OCI-LY7 (cell line): Measurements from ENCODE around the gene NACAD. TPM values are rescaled to one million over a fixed set of nuclear protein-coding genes. Genes with fewer than 3 reads are reported as not detected.

Experiments
- BruUV-seq: library from RNA; stranded (reverse); fragments of 400-500 nt; replicated peaks from 2 replicates; lab custom pipeline; 2021; lab: Mats Ljungman, UMichigan
- CTCF ChIA-PET: fragments of 300-600 bp; sonication (Branson Sonifier 250); formaldehyde crosslinking; loops from one replicate; lab custom pipeline; 2022; ENCODE audit warnings: antibody characterized with exemption; ENCODE audit not compliant: unreplicated experiment; lab: Charles Lee
- POLR2A ChIA-PET: fragments of 300-600 bp; sonication (Branson Sonifier 250); formaldehyde crosslinking; loops from one replicate; lab custom pipeline; 2022; ENCODE audit warnings: antibody characterized with exemption; lab: Charles Lee
- DNase-seq: peaks from one replicate; pipeline ENCODE4 v3.0.0-alpha.2; 2015; ENCODE audit warnings: low spot score
- H2AFZ ChIP-seq: fragments of 200-600 bp; sonication (generic), shearing (Covaris generic); 2 replicates; pipeline ENCODE4 v1.6.1; 2014; ENCODE audit warnings: mild to moderate bottlenecking, antibody characterized with exemption, low read length, moderate library complexity
- H3K27ac ChIP-seq: fragments of 200-600 bp; sonication (generic); 2 replicates; pipeline ENCODE4 v1.5.1; 2014; ENCODE audit warnings: mixed run types, low read depth, mild to moderate bottlenecking, moderate library complexity, low read length, inconsistent platforms; ENCODE audit not compliant: poor library complexity, severe bottlenecking
- H3K36me3 ChIP-seq: fragments of 200-600 bp; sonication (generic); 2 replicates; pipeline ENCODE4 v1.6.1; 2014; ENCODE audit warnings: mild to moderate bottlenecking, antibody characterized with exemption, low read length, moderate library complexity, mixed read lengths; ENCODE audit not compliant: insufficient read depth
- H3K4me1 ChIP-seq: fragments of 200-600 bp; sonication (generic); 2 replicates; pipeline ENCODE4 v1.5.1; 2014; ENCODE audit warnings: mild to moderate bottlenecking, low read length; ENCODE audit not compliant: insufficient read depth, poor library complexity, severe bottlenecking
- H3K4me2 ChIP-seq: fragments of 200-600 bp; sonication (generic); 2 replicates; pipeline ENCODE4 v1.6.1; 2014; ENCODE audit warnings: mild to moderate bottlenecking, low read length
- H3K4me3 ChIP-seq: fragments of 200-600 bp; sonication (generic); 2 replicates; pipeline ENCODE4 v1.5.1; 2014; ENCODE audit warnings: mild to moderate bottlenecking, low read depth, low read length; ENCODE audit not compliant: poor library complexity, severe bottlenecking
- H3K79me2 ChIP-seq: fragments of 200-600 bp; sonication (generic); 2 replicates; pipeline ENCODE4 v1.6.1; 2016; ENCODE audit warnings: low read depth, mild to moderate bottlenecking, low read length, moderate library complexity, mixed read lengths; ENCODE audit not compliant: insufficient read depth
- H3K9me2 ChIP-seq: fragments of 200-600 bp; sonication (generic); 2 replicates; pipeline ENCODE4 v1.6.1; 2016; ENCODE audit warnings: mild to moderate bottlenecking, low read length, mixed read lengths; ENCODE audit not compliant: insufficient read depth
- H3K9me3 ChIP-seq: fragments of 200-600 bp; sonication (generic); 2 replicates; pipeline ENCODE4 v1.6.1; 2014; ENCODE audit warnings: mild to moderate bottlenecking, mixed run types, low read length, mixed read lengths
- H4K20me1 ChIP-seq: fragments of 200-600 bp; sonication (generic); 2 replicates; pipeline ENCODE4 v1.6.1; 2014; ENCODE audit warnings: mild to moderate bottlenecking, antibody characterized with exemption, low read length, moderate library complexity, mixed read lengths; ENCODE audit not compliant: insufficient read depth
- CTCF ChIP-seq: fragments of 200-600 bp; sonication (generic); conservative IDR thresholded peaks from 2 replicates; pipeline ENCODE4 v1.5.1; 2014; ENCODE audit warnings: mild to moderate bottlenecking, antibody characterized with exemption, low read length, moderate library complexity, mixed read lengths
- EZH2phosphoT487 ChIP-seq: fragments of 200-600 bp; sonication (generic); IDR thresholded peaks from 2 replicates; pipeline ENCODE4 v1.6.1; 2018; ENCODE audit warnings: low read depth, borderline replicate concordance, mild to moderate bottlenecking, mixed run types, antibody characterized with exemption, low read length, moderate library complexity, mixed read lengths
- intact Hi-C: fragments of 100-400 bp; cut with micrococcal nuclease; formaldehyde crosslinking; loops from one replicate; pipeline ENCODE4 v1.10.0; 2022; ENCODE audit not compliant: unreplicated experiment
- total RNA-seq, 2 experiments: library from RNA; depleted of rRNA in 1 of 2; stranded (reverse); fragments of >200 nt in 1 of 2; shearing (Covaris generic) in 1 of 2; gene quantifications; 2 replicates each; pipeline ENCODE4 v1.2.3, GENCODE V29; 2014 to 2022

The NACAD gene
- total RNA-seq, 2 experiments from 2014 or later = not detected

DNA sequence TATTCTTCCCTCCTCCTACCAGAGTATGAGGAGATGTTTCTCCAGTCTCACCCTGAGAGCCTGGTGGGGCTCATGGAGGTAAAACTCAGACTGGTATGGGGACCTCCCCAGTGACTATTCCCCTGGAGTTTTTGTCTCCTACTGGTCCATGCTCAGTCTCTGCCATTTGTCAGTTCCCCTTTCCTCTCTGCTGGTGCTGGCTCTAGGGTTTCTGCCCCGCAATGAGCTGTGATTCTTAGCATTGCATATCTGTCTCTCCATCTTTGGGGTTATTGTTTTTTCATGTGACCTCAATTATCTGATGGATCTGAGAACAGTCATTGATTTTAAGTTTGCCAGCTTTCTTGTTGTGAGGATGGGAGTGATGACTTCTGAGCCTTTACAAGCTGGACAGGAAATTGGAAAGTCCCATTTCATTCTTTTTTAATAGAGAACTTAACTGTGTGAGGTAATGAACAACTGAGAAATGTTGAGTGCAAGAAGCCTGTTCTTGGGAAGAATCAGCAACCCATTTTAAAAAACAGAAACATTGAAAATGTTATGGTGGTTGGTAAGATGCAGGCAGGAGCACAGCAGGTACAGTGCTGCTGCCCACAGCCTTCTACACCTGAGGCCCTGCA lies 26.9 kb downstream of the NACAD start:
- H3K27ac ChIP-seq = no peak overlapping the region
- H3K9me2 ChIP-seq = no peaks in the 10 kb centered on the region
- H3K4me1 ChIP-seq = no peaks in the 10 kb centered on the region
- H2AFZ ChIP-seq = no peak overlapping the region
- ChIA-PET POLR2A (no interaction called here), CTCF (no interaction called here)
- no peaks in the 10 kb centered on the region for H3K9me3 ChIP-seq
- intact Hi-C loops = no loop called here
- H3K36me3 ChIP-seq = peaks cover 80% of the 10 kb centered on the region
- TF ChIP-seq CTCF (no peak), EZH2phosphoT487 (no peak)
- H4K20me1 ChIP-seq = peaks cover 19% of the 10 kb centered on the region; the same call in 1 of the 2 replicates
- H3K79me2 ChIP-seq = peaks cover 57% of the 10 kb centered on the region
- no peak overlapping the region for H3K4me2 ChIP-seq
- no peak overlapping the region for H3K4me3 ChIP-seq
- BruUV-seq = no TSS peak
- DNase-seq = no peak

DNA sequence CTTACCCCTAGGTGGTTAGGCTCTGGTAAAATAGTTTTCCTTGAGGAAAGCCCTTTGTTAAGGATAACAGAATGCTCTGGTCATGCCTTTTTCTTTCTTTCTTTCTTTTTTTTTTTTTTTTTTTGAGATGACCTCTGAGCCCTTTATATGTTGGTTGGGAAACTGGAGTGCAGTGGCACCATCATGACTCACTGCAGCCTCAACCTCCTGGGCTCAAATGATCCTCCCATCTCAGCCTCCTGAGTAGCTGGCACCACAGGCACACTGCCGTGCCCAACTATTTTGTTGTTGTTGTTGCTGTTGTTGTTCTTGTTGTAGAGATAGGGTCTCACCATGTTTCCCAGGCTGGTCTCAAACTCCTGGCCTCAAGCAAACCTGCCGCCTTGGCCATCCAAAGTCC lies 27.4 kb downstream of the NACAD start:
- Histone ChIP-seq H3K36me3 (peaks cover 82% of the 10 kb centered on the region), H3K9me3 (no peaks in the 10 kb centered on the region), H3K27ac (no peak overlapping the region), H3K79me2 (peaks cover 63% of the 10 kb centered on the region), H3K4me2 (no peak overlapping the region), H4K20me1 (peaks cover 19% of the 10 kb centered on the region; the same call in 1 of the 2 replicates), H3K4me1 (no peaks in the 10 kb centered on the region), H3K9me2 (no peaks in the 10 kb centered on the region), H3K4me3 (no peak overlapping the region), H2AFZ (no peak overlapping the region)
- no TSS peak for BruUV-seq
- ChIA-PET POLR2A (interaction anchor here (0.5 kb wide), 1 partner anchor 138 kb away, joined by 6 read pairs; no protein-coding TSS in a partner anchor), CTCF (no interaction called here)
- intact Hi-C loops = no loop called here
- DNase-seq = no peak
- TF ChIP-seq CTCF = no peak
- no peak for TF ChIP-seq EZH2phosphoT487

DNA sequence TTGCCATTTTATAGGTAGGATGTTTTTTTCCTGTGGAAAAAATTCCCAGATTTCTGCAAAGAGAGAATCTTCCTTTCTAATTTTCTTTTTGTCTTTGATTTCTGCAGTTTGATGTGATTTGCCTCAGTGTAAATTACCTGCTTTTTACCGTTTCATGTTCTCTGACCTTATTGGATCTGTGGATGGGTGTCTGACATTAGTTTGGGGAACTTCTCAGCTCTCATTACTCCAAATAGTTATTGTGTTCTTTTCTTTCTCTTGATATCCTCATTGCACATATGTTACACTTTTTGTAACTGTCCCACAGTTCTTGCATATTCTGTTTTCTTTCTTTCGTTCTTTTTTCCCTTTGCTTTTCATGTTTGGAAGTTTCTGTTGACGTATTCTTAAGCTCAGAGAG lies 28.5 kb downstream of the NACAD start:
- POLR2A ChIA-PET = no interaction called here
- no peak overlapping the region for H2AFZ ChIP-seq
- peaks cover 72% of the 10 kb centered on the region for H3K79me2 ChIP-seq
- peaks cover 19% of the 10 kb centered on the region; the same call in 1 of the 2 replicates for H4K20me1 ChIP-seq
- H3K4me3 ChIP-seq = no peak overlapping the region
- no peaks in the 10 kb centered on the region for H3K9me2 ChIP-seq
- no peaks in the 10 kb centered on the region for H3K4me1 ChIP-seq
- TF ChIP-seq CTCF (no peak), EZH2phosphoT487 (no peak)
- intact Hi-C loops = no loop called here
- H3K9me3 ChIP-seq = no peaks in the 10 kb centered on the region
- H3K36me3 ChIP-seq = peaks cover 84% of the 10 kb centered on the region
- no peak overlapping the region for H3K27ac ChIP-seq
- H3K4me2 ChIP-seq = no peak overlapping the region
- no TSS peak for BruUV-seq
- no peak for DNase-seq
- CTCF ChIA-PET = no interaction called here
